HG02938 (cell line): Measurements from ENCODE around the gene ATP2B3.

ENCODE experiments used
- ATAC-seq: cut with Tn5 transposase; IDR thresholded peaks from one replicate; pipeline ENCODE4 v1.9.1; 2021; ENCODE audit warnings: mild to moderate bottlenecking, moderate library complexity; ENCODE audit not compliant: unreplicated experiment

The ATP2B3 gene

DNA sequence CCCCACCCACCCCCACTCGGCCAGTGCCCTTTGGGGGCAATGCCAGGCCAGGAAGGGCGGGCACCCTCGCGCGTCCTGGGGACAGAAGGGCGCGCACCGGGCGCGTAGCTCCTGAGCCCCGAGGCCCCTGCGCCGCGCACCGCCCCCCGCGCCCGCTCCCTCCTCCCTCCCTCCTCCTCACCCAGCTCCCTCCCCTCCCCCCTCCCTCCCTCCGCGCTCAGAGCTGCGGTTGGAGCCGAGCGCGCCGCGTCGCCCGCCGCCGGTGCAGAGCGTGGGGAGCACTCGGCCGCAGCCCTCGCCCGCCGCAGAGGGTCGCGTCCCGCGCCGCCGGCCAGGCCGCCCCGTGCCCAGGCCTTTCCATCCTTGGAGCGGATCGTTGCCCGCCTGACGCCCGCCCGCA lies at the start of gene ATP2B3:
Gene ATP2B3, plus strand, starts transcription at position 220 of the 400 bp plus-strand sequence. CDS start 18,606 bp downstream, outside the sequence.
- ATAC-seq, result no peak

DNA sequence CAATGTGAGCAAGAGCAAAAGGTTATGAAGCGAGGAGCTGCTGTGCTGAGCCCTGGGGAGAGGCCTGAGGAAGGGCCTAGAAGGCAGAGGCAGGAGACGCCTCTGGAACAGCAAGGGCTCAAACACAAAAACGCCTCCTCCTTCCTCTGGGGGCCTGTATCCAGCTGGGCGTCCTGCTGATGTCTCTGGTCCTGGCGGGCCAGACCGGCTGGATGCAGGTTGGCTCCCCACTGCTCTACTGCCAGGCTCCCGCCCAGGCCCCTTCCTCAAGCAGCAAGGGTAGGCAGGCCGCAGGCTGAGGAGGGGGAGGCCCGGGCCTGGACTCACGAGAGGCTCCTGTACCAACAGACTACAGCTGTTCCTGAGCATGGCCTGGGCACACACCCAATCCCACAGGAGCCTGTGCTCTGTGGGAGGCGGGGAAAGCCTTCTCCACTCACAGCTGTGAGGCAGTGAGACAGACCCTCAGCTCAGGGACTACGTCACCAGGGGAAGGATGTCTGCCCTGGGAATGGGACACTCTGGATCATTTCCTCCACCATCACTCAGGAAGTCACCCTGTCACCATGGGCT lies 49.3 kb upstream of the ATP2B3 start:
- ATAC-seq, result no peak

DNA sequence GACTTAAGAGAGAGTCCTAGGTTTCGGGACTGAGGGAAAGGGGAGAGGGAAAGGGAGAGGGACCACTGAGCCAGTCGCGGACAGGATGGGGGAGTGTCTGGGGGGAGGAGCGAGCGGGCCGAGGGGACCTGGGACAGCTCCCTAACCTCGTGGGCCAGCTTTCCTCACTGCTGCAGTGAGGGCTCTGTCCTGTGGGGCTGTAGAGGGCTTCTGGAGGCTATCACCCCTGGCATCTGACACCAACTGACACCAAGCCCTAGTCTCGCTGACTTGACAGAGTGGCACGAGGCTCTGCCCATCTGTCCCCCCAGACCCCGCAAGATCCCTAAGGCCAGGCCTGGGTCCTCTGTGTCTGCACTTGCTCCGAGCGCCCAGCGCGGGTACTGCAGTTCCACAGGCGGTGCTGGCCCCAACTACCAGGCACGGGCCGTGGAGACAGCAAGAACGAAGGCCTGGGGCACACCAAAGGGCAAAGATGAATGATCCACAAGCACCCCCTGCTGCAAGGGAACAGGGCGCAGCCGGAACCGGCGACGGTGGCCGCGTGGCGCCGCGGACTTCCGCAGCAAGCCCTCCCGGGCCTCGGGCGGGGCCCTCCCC lies 47.5 kb upstream of the ATP2B3 start:
- peak; percentile 36 for ATAC-seq

DNA sequence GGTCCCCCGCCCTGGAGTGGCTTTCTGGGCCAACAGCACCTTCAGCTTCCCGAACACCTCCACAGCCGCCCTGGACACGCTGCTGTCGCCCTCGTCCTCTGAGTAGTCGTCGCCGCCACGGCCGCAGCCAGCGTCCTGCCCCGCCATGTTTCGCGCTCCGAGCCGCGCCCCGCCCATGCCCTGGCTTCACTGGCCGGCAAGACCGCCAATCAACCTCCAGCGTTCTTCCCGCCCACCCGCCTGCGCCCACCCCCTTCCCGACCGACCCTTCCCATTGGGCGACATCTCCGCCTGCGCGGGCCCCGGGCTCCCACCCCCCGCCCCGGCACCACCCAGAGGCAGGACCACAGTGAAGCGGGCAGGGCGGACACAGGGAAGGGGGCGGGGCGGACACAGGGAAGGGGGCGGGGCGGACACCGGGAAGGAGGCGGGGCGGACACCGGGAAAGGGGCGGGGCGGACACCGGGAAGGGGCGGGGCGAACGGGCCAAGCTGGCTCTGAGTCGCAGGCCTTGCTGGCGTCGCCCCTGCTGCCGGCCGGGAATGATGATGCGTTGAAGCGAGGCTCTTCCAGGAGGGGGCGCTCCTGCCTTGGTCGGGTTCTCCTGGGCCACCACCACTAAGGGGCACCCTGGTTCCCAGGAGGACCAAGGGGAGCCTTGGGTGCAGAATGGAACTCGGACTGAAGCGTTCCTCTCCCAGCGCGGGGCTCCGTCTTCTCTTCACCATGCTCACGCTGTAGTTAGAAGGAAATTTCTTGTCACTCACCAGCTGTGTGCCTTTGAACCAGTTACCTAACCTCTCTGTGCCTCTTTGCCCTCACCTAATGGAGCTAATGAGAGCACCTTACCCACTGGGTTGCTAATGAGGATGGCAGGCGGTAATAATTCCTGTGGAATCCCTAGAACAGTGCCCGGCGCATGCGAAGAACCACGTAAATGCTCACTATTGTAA lies 46.8 kb upstream of the ATP2B3 start, which contains the start of gene HAUS7:
Gene HAUS7, minus strand, starts transcription at position 166 of the 953 bp plus-strand sequence. Its CDS starts 19 bp downstream, at position 147.
- ATAC-seq, result peak; percentile 75

DNA sequence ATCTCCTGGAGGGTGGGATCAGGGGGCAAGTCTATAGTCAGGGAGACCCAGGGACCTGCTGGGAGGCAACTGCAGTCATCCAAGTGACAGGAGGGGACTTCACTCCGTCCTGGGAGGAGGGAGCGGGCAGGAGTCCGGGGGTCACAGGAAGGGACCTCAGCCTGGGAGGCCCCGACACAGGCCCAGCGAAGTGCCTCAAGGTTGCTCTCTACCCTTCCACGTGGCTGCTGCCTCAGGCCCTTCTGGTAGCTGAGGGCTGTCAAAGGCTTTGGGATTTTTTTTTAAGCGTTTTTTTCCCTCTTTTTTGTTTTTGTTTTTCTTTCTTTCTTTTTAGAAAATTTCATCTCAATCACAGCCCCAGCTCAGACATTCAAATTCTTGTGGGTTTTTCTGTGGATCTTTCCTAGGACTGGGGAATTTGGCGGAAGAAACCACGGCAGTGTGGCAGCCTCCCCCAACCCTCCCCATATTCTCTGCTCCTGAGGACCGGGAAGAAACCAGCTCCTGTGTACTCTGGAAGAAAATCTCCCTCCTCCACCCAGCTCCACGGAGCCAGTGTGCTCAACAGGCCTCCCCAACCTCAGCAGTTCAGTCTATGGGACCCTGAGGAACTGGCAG lies 45.7 kb upstream of the ATP2B3 start:
- no peak for ATAC-seq

DNA sequence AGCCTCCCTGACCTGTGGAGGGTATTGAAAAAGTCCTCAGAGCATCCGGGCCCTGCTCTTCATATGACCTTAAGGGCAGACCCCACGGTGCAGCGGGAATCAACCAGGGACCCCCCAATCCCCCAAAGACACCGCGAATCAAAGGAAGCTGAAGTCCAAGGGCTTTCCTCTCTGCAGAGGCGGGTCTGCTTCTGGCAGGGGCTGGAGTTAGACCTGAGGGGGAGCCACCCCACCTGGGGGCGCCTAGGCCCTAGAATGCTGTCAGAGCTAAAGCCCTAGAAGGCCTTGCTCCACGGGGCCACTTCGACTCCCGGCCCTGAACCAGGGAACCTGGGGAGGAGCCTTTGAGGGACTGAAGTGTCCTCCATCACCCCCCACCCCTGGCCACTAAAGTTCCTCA lies 44.3 kb upstream of the ATP2B3 start:
- no peak for ATAC-seq

DNA sequence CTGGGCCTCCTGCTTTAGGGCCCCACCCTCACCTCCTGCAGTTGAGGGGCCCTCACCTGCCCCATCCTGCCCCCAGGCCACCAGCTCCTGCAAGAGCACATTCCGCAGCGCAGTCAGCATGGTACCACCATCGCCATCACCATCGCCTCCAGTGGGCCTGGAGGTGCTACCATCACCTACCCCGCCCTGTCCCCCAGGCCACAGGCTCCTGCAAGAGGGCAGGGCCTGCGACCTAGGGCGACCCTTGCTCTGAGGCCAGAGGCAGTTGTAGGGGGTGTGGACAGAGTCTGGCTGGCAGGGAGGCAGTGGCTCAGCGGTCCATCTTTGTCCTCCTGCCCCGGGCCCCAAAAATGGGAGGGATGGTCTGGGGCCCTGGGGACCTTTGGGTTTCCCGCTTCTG lies 43.2 kb upstream of the ATP2B3 start:
- ATAC-seq, result no peak

DNA sequence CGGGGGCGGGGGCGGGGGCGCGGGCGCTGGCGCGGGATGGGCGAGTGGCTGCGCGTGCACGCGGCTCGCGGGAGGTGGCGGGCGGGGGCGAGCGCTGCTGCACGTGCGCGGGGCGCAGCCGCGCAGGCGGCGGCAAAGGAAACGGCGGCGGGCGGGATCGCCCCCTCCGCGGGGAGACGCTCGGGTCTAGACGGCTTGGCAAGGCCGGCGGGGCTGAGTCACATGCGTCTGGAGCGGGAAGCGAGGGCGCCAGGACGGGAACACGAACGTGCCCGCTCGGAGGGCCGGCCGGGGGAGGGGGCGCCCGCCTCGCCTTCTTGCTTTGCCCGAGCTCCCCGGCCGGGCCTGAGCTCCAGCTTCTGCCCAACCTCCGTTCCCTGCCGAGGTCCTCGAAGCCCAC lies 42.7 kb upstream of the ATP2B3 start:
- no peak for ATAC-seq

DNA sequence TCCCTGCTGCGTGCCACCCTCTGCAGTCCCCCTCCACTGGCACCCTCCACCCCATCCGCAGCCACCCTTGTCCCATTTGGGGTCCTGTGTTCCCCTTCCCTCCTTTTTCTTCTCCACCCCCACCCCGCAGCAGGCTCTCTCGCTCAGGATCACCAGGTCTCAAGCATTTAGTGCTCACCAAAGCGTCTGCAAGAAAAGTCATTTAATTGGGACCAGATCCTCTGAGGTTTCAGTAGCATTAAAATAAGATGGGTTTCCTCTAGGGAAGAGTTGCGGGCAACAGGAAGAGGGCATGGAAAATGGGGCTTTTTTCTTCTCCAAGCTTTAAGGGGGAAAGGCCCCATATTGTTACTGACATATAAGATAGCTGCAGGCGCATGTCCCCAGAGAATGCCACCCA lies 42.2 kb upstream of the ATP2B3 start:
- ATAC-seq, result no peak

DNA sequence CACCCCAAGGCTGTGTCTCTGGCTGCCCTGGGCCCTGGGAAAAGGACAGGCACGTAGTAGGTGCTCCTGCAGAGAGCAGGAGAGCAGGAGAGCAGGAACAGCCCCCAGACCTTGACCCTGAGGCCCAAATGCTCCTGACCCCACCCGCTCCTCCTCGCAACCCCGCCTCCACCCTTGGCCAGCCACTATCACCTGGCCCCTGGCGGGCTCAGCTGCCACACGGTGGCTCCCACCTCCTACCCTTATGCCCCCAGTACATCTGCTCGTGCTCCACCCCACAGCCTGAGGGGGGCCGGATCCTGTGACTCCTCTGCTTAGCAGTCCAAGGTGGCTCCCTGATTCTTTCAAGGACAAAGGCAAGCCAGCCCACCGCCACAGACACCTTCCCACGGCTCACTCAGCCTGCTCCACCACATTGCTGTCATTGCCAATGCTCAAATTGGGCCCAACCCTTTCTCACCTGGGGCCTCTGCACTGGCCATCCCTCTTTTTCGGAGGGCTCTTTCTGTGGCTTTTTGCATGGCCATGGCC lies 41.6 kb upstream of the ATP2B3 start:
- ATAC-seq, result no peak

DNA sequence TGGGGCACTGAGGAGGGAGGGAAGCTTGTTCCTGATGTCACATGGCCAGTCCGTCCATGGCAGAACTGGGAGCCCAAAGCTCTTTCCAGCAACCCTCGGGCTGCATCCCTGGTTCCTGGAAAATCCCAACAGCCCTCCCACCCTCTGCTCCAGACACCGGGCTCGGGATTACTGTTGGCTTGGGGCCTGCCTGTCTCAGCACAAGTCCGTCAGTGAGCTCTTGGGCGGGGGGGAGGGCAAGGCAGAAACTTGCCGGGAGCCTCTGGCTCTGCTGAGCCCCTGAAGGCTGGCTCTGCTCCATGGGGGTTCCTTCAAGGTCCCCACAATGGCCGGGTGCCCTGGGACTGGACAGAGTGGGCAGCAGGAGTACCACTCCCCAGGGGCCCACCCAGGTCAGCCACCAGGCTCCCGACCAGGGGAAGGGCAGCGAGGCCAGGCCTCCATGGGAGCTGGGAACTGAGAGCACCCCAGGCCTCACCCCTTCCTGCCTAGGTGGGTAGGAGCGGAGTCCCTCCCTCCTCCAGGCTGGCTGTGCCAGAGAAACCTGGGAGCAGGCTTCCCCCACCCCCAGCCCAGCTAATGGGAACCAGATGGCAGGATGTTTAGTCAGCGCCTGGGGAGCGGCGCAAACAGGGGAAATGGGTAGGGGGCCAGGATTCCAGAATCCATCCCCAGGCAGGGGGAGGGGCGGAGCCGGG lies 40.6 kb upstream of the ATP2B3 start:
- no peak for ATAC-seq

DNA sequence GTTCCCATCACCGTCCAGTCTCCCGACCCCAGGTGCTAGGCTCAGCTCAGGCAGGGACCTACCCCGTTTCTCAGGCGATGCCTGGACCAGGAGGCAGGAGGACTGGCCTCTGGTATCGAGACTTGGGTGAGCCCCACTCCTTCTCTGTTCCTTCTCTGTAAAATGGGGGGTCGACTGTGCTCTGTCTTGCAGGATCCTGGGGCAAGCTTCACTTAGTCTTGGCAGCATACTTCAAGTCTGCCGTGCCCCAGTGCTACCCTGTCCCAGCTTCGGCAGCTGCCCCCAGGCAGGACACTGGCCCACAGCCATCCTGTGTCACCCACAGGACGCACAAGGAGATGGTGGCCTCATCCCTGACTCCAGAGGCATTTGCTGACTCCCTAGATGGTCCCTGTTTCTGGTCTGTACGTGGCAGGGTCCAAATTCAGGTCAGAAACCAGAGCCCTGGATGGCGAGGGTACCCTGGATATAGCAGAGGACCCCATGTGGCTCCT lies 40.0 kb upstream of the ATP2B3 start:
- ATAC-seq, result no peak

DNA sequence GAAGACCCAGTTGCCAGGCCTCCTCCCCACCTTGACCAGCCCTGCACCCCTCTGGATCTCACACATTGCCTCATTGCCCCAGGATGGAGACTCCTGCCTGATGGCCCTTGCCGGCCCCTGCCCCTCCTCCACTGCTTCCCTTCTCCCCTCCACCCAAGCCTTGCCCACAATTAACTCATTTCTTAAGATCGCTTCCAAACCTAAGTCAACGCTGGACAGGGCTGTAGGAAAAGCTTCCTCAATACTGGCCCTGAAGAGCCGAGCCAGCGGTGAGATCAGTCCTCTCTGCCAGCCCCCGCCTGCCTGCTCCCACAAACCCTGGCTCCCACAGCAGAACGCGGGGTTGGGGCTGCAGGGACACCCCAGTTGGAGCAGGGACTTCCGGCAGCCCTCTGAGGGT lies 39.5 kb upstream of the ATP2B3 start:
- no peak for ATAC-seq

DNA sequence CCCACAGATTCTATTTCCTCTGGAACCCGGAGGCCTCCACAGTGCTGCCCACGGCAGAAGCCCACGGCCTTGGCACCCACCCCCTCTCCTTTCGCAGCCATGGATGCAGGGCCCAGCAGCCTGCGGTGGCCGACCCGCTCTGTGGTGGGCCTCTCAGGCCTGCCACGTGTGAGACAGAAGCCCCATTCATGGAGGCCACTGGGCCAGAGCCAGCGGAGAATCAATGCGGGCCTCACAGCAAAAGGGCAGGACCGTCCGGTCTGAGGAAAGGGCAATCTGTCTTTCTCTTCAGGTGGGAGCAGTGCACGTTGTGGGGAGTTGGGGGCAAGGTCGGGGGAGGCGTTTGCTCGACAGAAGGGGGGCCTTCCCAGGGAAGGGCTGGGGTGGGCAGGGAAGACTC lies 38.7 kb upstream of the ATP2B3 start:
- no peak for ATAC-seq

DNA sequence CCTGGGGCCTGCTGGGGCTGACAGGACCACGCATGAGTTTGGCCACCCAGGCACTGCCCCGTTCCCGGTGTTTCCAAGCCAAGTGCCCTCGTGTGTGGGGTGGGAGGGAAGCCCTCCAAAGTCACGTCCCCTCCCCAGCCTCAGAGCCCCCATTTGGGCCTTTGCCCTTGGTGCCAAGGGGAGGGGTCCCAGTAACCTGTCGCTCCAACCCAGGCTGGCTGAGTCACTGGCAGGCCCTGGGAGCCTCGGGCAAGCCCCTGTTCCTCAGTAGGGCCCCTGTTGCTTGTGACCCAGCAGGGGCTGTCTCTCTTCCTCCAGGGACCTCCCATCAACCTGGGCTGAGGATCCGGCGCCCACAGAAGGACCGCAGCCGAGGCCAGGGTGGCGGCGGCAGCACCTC lies 36.4 kb upstream of the ATP2B3 start:
- ATAC-seq, result no peak

DNA sequence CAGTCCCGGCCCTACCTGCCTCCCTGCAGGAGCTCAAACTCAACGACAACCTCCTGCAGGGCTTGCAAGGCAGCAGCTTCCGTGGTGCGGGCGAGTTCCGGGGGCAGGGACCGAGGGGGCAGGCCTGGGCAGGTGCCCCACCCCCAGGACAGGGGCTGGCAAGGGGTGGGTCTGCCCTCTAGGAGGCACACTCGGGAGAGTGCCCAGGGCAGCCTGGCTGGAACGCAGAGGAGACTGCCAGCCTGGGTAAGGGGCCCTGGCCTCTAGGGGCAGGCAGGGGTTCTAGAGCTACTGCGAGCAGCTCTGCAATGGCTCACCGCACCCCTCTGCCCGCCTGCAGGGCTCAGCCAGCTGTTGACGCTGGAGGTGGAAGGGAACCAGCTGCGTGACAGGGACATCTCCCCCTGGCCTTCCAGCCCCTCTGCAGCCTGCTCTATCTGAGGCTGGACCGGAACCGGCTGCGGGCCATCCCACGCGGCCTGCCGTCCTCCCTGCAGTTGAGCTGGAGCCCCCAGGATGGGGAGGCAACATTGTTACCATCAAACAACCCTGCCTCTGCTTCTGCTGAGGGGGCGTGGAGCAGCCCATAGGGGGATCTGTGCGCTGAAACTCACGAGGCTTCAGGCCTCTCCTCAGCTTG lies 34.9 kb upstream of the ATP2B3 start:
- no peak for ATAC-seq

DNA sequence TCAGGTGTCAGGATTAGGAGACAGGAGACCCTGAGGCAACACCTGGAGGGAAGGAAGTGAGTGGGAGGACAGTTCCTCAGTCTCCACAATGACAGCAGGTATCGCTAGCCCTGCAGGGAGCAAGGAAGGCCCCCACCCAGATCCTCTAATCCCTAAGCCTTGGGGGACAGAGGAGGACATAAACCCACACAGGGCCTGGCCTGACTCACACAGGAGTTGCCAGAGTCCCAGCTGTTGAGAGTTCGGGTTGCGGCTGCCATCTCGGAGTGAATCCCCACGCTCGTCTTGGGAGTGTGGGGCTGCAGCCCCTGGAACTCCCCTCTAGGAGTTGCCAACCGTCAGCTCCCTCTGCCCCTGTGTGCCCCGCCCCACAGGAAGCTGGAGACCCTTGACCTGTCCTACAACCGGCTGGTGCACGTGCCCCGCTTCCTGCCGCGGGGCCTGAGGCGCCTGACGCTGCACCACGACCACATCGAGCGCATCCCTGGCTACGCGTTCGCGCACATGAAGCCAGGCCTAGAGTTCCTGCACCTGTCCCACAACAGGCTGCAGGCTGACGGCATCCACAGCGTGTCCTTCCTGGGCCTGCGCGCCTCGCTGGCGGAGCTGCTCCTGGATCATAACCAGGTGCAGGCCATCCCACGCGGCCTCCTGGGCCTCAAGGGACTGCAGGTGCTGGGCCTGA lies 31.9 kb upstream of the ATP2B3 start:
- ATAC-seq, result no peak

DNA sequence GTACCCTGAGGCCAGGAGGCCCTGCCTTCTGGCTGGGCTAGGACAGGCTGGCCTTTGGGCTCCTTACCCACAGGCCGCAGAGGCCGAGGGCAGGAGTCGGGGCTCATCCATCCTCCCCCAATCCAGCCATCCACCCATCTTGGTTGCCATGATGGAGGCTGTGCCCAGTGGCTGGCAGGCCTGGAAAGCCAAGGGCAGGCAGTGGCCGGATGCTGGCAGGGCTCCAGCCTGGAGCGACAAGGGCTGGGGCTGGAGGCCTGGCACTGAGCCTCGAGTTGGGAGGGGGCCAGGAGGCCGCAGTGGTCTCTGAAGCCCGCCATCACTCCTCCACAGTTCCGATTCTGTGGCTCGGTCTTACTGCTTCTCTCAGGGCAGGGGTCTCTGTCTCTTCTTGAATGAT lies 31.3 kb upstream of the ATP2B3 start:
- ATAC-seq, result no peak

DNA sequence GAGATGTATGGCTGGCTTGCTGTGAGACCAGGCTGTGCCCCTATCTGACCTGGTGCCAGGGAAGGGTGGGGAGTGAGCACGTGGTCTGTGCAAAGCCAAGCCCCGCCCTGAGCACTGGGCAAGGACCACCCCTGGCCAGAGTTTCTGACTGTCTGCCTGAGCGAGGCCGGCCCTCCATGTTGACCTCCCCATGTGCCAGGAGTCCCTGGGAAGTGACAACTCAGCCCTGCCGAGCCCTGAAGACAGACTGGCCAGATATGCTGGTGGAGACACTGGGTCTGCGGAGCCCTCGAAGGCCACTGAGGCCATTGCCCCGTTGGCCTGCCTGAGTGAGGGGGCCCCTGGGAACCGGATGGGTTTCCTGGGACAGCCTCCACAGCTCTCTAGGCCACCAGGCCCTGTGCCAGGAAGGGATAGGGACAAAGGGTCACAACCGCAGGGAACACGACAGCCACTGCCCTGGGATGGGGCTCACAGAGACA lies 29.8 kb upstream of the ATP2B3 start:
- ATAC-seq, result no peak
